Memory B cell (primary cell): ENCODE data around the gene ZNF831.
A peak's percentile ranks its signal among the peaks of the same experiment; 100 is the strongest.

Experiments
- ATAC-seq: fragments of 150-1000 bp; cut with Tn5 transposase; 2 replicates; pipeline ENCODE4 v1.10.0; 2021; ENCODE audit warnings: low read depth, mild to moderate bottlenecking, moderate library complexity
- DNase-seq, 2 donors: peaks; one replicate each; pipeline ENCODE4 v3.0.0; 2022; ENCODE audit warnings: low spot score in 2 of 2
- H3K27ac Mint-ChIP-seq: one replicate; pipeline ENCODE4 v1.8.0; 2022; ENCODE audit warnings: mild to moderate bottlenecking, moderate library complexity, mixed read lengths
- H3K27me3 Mint-ChIP-seq: one replicate; pipeline ENCODE4 v1.8.0; 2022; ENCODE audit warnings: mixed read lengths
- H3K36me3 Mint-ChIP-seq: one replicate; pipeline ENCODE4 v1.8.0; 2022; ENCODE audit warnings: mild to moderate bottlenecking, mixed read lengths
- H3K4me1 Mint-ChIP-seq: one replicate; pipeline ENCODE4 v1.8.0; 2022; ENCODE audit warnings: mixed read lengths
- H3K4me3 Mint-ChIP-seq: one replicate; pipeline ENCODE4 v1.8.0; 2022; ENCODE audit warnings: mild to moderate bottlenecking, moderate library complexity, mixed read lengths
- H3K9me3 Mint-ChIP-seq: one replicate; pipeline ENCODE4 v1.8.0; 2022; ENCODE audit warnings: mixed read lengths

The ZNF831 gene

DNA sequence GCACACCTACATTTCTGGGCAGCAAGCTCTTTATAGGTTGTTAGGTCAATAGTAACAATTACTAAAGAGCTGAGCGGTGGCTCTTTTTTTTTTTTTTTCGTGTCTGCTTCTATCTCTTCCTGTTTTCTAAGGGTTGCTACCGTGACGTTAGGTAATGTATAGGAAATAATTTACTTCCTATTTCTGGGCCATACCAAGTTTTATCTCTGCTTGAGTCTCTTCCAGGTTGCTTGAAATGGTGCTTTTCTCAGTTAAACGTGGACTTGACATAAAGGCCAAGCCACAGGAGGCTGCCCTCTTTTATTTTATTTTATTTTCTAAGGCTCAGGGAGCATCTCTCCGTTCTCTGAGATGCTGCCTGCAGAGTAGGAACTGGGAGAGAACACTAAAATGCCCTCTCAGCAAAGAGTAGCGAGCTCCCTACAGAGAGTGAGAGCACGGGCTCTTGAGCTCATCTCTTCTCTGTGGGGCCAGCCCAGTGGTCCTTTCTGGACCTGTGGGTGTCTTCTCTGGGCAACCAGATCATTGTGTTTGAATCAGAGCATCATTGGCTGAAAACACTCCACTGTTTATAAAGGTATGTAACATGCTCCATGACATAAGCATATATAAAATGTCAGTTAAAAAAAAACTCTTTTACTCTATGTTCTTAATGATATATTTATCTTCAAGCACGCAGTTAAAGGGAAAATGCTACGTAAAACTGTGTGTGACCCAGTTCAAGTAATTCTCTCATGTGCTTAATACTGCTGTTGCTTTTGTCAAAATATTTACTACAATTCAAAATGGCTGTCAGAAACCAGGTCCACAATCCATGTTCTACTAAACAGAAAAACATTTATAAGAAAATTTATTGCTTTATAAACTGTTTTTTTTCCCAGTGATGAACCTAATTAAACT, at the start of gene ZNF831:
Gene ZNF831, plus strand, starts transcription at position 191 of the 900 bp plus-strand sequence. CDS start 27,199 bp downstream, outside the sequence.
- Mint-ChIP-seq H3K9me3 (peaks cover 3% of the 10 kb centered on the region), H3K27me3 (peaks cover 3% of the 10 kb centered on the region), H3K4me3 (peak within 1 kb of the TSS; percentile 77), H3K4me1 (peaks cover 39% of the 10 kb centered on the region), H3K36me3 (peaks cover 5% of the 10 kb centered on the region), H3K27ac (peak within 1 kb of the TSS; percentile 86)
- no peak for DNase-seq
- peak; percentile 69 for ATAC-seq

DNA sequence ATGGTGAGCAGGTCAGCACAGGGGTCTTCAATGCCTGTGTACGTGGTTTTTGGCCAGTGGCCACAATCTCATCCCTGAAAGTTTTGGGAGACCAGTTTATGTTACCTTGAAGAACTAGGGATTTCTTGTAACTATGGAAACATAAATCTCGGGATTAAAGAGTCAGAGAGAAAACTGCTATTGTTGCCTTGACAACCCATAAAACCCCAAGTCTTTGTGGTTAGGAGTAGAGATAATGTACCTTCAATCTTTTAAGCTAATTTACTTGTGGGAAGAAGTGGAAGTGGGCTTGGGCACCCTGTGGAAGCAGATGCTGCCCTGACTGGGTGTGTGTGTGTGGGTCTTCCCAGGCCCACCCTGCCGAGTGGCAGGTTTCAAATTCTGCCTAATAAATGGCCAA, 46.1 kb upstream of the ZNF831 start:
- Mint-ChIP-seq H3K27me3 (peaks cover under 1% of the 10 kb centered on the region), H3K4me1 (peaks cover 33% of the 10 kb centered on the region), H3K27ac (no peak overlapping the region), H3K36me3 (peaks cover 2% of the 10 kb centered on the region), H3K9me3 (peaks cover under 1% of the 10 kb centered on the region), H3K4me3 (no peak overlapping the region)
- DNase-seq (no peak), ATAC-seq (no peak)

DNA sequence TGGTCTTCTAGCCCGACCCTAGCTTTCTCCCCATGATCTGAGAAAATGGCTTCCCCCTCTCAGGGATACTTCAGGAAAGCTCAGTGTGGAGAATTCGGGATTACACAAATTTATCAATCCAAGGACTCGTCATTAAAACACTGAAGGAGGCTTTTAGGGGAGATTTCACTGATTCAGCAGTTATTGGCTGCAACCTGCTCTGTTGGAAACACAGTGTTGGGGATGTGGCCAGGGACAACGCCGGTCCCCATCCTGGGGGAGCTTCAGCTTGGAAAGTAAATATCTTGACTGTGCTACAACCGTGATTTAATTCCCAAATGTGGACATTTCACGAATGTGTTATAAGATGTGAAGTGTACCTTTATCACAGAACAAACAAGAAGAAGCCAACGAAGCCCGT, 44.8 kb upstream of the ZNF831 start:
- ATAC-seq (no peak), DNase-seq (no peak)
- Mint-ChIP-seq H3K9me3 (no peaks in the 10 kb centered on the region), H3K4me1 (peaks cover 45% of the 10 kb centered on the region), H3K27me3 (no peaks in the 10 kb centered on the region), H3K27ac (no peak overlapping the region), H3K36me3 (peaks cover 2% of the 10 kb centered on the region), H3K4me3 (no peak overlapping the region)

DNA sequence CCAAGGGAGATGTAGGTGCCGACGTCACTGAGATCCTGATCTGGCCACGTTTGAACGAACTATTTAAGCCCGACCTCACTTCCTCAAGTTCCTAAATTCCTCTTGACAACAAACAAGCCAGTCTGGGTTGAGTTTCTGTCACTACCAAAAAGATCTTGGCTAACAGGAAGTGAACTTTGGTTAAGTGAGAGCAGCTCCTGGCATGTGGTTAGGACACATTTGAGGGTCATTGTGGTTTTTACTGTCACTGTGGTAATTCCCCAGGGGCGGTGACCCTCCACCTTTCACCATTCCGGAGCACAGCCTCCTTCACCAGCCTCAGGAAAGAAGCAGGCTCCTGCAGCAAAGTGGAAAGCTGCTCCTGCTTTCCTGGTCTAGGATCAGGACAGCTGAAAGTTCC, 43.1 kb upstream of the ZNF831 start:
- Mint-ChIP-seq H3K4me3 (peak overlapping the region; percentile 34), H3K27ac (peak overlapping the region; percentile 94), H3K9me3 (no peaks in the 10 kb centered on the region), H3K36me3 (peaks cover 2% of the 10 kb centered on the region), H3K4me1 (peaks cover 48% of the 10 kb centered on the region), H3K27me3 (no peaks in the 10 kb centered on the region)
- DNase-seq, result no peak
- ATAC-seq, result peak; percentile 6

DNA sequence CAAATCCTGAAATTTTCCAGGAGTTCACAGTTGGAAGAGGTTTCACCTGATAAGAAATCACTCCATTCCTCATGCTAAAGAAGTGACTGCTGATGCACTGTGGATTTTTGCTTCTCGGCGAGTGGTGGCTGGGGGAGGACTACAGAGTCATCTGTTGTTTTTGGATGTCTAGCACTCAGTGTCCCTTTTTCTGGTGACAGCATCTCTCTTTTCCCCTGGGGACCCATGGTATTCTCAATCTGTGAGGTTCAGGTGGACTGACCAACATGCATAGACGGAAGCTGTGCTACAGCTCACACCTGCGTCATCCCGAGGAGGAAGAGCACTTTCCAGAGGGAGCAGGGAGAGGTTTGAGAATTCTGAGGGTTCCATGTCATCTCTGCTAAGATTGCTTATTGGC, 42.7 kb upstream of the ZNF831 start:
- no peak for DNase-seq
- peak; percentile 16 for ATAC-seq
- Mint-ChIP-seq H3K27me3 (no peaks in the 10 kb centered on the region), H3K36me3 (peaks cover 2% of the 10 kb centered on the region), H3K4me3 (no peak overlapping the region), H3K9me3 (no peaks in the 10 kb centered on the region), H3K4me1 (peaks cover 49% of the 10 kb centered on the region), H3K27ac (peak overlapping the region; percentile 94)

DNA sequence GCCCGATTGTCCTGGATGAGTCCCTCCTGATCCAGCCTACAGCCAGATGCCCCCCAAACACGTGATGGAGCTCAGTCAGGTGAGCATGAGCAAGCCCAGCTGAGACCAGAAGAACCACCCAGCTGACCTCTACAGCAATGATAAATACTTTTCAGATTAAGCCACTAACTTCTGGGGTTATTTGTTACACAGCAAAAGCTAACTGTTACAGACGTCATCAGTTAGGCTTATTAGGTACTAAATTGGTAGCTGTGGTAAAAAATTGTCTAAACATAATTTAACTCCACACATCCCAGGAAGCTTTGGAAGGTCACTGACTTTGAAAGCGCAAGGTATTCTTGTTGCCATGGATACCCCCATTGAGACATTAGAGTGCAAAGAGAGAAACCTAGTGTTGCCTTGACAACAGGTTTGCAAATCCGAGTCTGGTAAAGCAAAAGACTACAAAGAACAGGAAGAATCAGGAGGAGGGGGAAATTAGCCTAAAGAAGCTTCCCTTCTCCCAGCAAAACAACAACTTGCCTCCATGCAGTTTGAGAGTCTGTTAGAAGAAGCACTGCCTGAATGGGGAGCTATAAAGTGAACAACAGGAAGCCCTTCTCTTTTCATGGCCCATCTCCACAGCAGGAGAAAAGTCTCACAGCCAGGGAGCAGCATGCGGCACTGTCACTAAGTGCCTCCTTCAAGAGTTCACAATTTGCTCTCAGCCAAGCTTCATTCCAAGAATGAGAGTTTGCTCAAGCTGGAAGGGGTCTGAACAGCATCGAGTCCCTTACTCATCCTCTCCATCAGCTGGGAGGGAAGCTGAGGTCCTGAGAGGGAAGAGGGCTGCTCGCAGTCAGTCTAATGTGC, 41.7 kb upstream of the ZNF831 start:
- H3K27ac Mint-ChIP-seq, result peak overlapping the region; percentile 94
- H3K9me3 Mint-ChIP-seq, result no peaks in the 10 kb centered on the region
- DNase-seq, result no peak
- ATAC-seq, result no peak
- H3K36me3 Mint-ChIP-seq, result peaks cover 2% of the 10 kb centered on the region
- H3K27me3 Mint-ChIP-seq, result no peaks in the 10 kb centered on the region
- peak overlapping the region; percentile 86 for H3K4me3 Mint-ChIP-seq
- peaks cover 52% of the 10 kb centered on the region for H3K4me1 Mint-ChIP-seq

DNA sequence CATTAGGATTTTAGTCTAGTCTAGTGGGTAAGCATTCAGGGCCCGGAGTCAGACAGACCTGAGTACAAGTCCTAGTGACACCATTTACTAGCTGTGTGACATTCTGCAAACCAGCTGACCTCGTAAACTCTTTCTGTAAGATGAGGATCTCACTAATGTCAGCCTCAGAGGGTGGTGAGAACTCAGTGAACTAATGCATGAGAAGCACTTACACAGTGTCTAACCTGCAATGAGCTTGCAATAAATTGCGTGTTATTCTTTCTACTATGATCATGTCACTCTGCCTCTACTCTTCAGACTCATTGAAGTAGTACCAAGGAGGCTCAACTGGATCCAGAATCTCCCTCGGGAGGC, 41.1 kb upstream of the ZNF831 start:
- H3K36me3 Mint-ChIP-seq, result peaks cover 4% of the 10 kb centered on the region
- no peaks in the 10 kb centered on the region for H3K27me3 Mint-ChIP-seq
- ATAC-seq (peak; percentile 5), DNase-seq (no peak)
- peak overlapping the region; percentile 94 for H3K27ac Mint-ChIP-seq
- H3K4me1 Mint-ChIP-seq, result peaks cover 58% of the 10 kb centered on the region
- H3K9me3 Mint-ChIP-seq, result no peaks in the 10 kb centered on the region
- peak overlapping the region; percentile 86 for H3K4me3 Mint-ChIP-seq

DNA sequence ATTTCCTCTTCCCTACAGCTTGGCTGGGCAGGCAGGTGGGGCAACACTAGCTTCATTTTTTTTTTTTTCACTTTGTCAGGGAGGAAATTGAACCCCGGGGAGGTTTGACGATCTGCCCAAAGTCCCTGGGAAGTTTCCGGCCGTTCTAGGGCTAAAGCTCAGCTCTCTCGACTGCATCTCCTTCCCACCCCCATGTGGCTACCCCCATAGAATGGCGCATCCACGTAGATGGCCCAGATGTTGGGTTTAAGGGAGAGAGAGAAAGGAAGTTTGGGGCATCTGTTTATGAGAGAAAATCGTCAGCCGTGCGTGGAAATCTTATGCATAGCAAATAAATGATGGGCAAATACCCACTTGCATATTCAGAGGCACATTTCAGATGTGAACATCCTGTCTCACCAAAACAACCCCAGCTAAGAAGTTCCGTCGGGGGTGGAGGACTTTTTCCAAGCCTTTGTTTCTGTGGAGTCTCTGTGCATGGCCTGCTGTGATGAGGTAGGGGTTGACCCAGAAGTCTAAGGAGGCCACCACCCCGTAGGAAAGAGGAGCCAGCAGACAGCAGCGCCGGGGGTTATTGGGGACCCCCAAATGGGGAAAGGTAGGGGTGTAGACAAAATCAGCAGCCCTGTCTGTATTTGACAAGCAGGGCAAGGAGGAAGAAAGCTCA, 40.5 kb upstream of the ZNF831 start:
- DNase-seq (peak; percentile 29 to 41), ATAC-seq (peak; percentile 72)
- H3K27me3 Mint-ChIP-seq, result no peaks in the 10 kb centered on the region
- no peaks in the 10 kb centered on the region for H3K9me3 Mint-ChIP-seq
- H3K4me1 Mint-ChIP-seq, result peaks cover 59% of the 10 kb centered on the region
- H3K27ac Mint-ChIP-seq, result peak overlapping the region; percentile 94
- peak overlapping the region; percentile 86 for H3K4me3 Mint-ChIP-seq
- peaks cover 4% of the 10 kb centered on the region for H3K36me3 Mint-ChIP-seq

DNA sequence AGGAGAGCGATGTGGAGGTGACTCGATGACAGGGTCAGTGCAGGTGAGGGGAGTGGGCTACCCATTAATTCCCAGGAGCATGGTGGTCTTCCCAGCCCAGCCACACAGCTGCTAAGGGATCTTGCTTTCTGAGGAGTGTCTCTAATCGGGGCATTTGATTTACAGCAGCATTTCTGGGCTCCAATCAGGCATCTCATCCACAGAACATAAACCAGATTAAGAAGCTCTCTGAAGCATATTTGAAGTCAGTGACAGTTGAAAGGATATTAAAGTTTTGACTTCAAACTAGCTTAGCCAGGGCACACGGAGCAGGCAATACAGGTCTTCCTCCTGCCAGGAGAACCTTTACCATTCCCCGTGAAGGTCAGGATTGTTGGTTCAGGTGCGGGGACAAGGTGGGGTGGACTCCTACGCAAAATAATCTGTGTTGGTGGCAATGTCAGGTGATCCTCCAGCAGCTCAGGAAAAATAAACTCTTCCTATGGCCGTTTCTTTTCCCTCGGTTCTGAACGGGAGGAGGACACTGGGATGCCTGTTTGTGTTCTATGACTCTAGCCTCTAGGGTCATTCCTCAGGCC, 39.9 kb upstream of the ZNF831 start:
- Mint-ChIP-seq H3K36me3 (peaks cover 4% of the 10 kb centered on the region), H3K27ac (peak overlapping the region; percentile 94), H3K27me3 (no peaks in the 10 kb centered on the region), H3K9me3 (no peaks in the 10 kb centered on the region), H3K4me3 (peak overlapping the region; percentile 86), H3K4me1 (peaks cover 62% of the 10 kb centered on the region)
- no peak for ATAC-seq
- DNase-seq, result no peak

DNA sequence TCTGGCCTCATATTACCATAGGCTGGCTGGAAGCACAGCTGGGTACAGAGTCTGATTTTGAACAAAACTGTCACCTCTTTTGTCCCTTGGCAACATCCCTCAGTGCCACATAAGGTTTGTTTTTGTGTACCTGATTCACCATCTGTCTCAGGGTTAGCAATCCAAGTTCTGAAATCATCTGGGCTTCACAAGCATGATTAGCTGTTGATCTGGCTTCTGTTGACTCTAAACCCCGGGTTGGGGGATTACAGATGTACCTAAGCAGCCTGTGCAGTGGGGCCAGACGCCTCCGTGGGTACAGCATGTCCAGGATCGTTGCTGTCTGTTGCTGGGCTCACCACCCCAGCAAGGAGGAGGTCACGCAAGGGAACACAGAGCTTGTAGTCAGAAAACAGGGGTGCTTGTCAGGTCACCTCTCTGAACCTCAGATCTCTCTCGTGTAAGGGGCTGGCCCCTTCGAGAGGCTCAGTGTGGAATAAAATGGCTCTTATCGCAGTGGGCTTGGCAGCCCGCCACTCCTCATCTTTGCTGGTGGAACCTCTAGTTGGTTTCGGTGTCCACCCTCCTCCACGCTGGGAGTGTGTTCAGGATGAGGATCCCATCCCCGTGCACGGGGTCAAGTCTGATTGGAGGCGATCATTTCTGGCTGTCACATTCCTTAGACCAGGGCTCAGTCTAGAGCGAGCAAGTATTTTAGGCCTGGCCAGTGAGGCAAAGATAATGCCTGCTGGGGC, 39.2 kb upstream of the ZNF831 start:
- H3K4me1 Mint-ChIP-seq, result peaks cover 62% of the 10 kb centered on the region
- DNase-seq (no peak), ATAC-seq (no peak)
- no peaks in the 10 kb centered on the region for H3K9me3 Mint-ChIP-seq
- H3K27ac Mint-ChIP-seq, result peak overlapping the region; percentile 94
- H3K4me3 Mint-ChIP-seq, result peak overlapping the region; percentile 86
- H3K27me3 Mint-ChIP-seq, result no peaks in the 10 kb centered on the region
- peaks cover 4% of the 10 kb centered on the region for H3K36me3 Mint-ChIP-seq

DNA sequence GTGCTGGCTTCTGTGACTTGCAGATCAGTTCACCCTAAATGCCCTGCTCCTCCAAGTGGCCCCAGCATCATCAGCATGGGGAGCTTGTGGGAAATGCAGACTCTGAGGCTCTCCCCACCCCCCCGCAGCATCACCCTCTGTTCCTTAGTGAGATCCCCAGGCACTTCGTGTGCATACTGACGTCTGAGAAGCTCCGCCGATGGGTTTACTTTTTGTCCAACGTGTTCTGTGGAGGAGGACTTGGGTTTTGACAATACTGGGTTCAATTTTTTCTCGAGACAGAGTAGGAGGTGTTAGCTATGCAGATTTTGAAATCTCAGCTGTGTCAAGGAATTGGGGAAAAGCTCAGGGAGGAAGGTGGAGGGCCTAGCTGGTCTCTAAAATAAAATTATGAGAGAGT, 38.3 kb upstream of the ZNF831 start:
- DNase-seq, result no peak
- Mint-ChIP-seq H3K4me1 (peaks cover 54% of the 10 kb centered on the region), H3K4me3 (no peak overlapping the region), H3K9me3 (no peaks in the 10 kb centered on the region), H3K27me3 (no peaks in the 10 kb centered on the region), H3K36me3 (peaks cover 4% of the 10 kb centered on the region), H3K27ac (peak overlapping the region; percentile 94)
- ATAC-seq, result no peak

DNA sequence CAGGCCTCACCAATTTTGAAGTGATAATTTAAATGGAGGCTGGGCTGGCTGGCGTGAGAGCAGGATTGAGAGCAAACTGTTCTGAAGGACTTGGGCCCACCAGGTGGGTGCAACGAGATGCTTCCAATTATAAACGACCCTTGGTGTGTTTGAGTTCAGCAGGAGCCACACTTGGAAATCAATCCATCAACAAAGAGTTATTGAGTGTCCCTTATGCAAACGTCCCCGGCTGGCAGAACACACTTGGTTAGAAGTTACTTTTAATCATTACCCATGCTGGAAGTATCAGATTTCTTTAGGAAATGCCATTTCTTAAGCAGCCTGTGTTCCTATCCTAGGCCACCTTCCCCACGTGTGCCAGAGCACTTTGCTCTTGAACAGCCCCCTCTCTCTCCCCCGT, 37.8 kb upstream of the ZNF831 start:
- no peak for DNase-seq
- H3K27ac Mint-ChIP-seq, result peak overlapping the region; percentile 7
- no peak for ATAC-seq
- no peaks in the 10 kb centered on the region for H3K27me3 Mint-ChIP-seq
- H3K4me1 Mint-ChIP-seq, result peaks cover 51% of the 10 kb centered on the region
- H3K9me3 Mint-ChIP-seq, result no peaks in the 10 kb centered on the region
- H3K36me3 Mint-ChIP-seq, result peaks cover 4% of the 10 kb centered on the region
- no peak overlapping the region for H3K4me3 Mint-ChIP-seq

DNA sequence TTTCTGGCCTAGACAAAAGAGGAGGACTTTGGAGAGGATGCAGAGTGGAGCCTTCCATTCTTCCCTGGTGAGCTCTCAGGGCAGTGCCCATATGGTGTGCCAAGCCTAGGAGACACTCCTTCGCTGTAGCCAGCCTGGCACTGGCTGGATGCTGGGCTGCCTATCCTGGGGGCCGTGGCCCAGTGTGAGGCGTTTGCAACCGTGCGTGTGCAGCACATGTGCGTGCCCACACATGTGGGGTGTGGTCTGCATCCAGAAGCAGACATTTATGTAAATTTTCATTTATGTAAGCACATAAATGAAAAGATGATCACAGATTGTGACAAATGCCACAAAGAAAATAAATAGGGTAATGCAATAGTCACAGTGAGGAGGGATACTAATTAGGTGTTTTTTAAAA, 35.8 kb upstream of the ZNF831 start:
- Mint-ChIP-seq H3K27me3 (no peaks in the 10 kb centered on the region), H3K9me3 (no peaks in the 10 kb centered on the region), H3K4me1 (peaks cover 32% of the 10 kb centered on the region), H3K36me3 (peaks cover 2% of the 10 kb centered on the region), H3K27ac (no peak overlapping the region), H3K4me3 (no peak overlapping the region)
- no peak for DNase-seq
- no peak for ATAC-seq
